B cell (primary cell): ENCODE data around the gene RMND1. TPM values are rescaled to one million over a fixed set of nuclear protein-coding genes. Genes with fewer than 3 reads are reported as not detected.

Experiments
- ATAC-seq: fragments of 200-7000 bp; cut with Tn5 transposase; one replicate; pipeline ENCODE4 v1.10.0; 2021; ENCODE audit warnings: low read depth, mild to moderate bottlenecking, moderate number of reproducible peaks, moderate library complexity
- CTCF ChIA-PET: fragments of 350-600 bp; sonication (Branson Sonifier 250); formaldehyde crosslinking; loops from one replicate; lab custom pipeline; 2021; ENCODE audit warnings: antibody characterized with exemption, inconsistent platforms; lab: Charles Lee
- POLR2A ChIA-PET: fragments of 350-600 bp; sonication (Branson Sonifier 250); formaldehyde crosslinking; loops from one replicate; lab custom pipeline; 2021; ENCODE audit warnings: antibody characterized with exemption; lab: Charles Lee
- DNase-seq: peaks from one replicate; pipeline ENCODE4 v3.0.0; 2013
- H2AFZ ChIP-seq: 2 replicates; pipeline ENCODE4 v1.6.1; 2012; ENCODE audit warnings: mild to moderate bottlenecking, low read depth, low read length; ENCODE audit not compliant: insufficient read depth, poor library complexity, severe bottlenecking
- H3K27ac ChIP-seq, 2 donors: 1 replicate in 1 of 2; 2 replicates in 1 of 2; pipeline ENCODE4 v1.5.1; 2012 to 2013; ENCODE audit warnings: low read length in 2 of 2, mild to moderate bottlenecking in 2 of 2, moderate library complexity in 1 of 2
- H3K27me3 ChIP-seq, 4 experiments: fragments of 200-600 bp in 1 of 4; sonication (generic) in 1 of 4; replicated peaks in 1 of 4; 1 replicate in 2 of 4; 2 replicates in 2 of 4; pipeline versions ENCODE4 v1.6.1 to v1.7.0; 2013 to 2016; ENCODE audit warnings: low read length in 3 of 4, mild to moderate bottlenecking in 2 of 4, mixed read lengths in 1 of 4, moderate library complexity in 1 of 4; ENCODE audit not compliant: insufficient read depth in 4 of 4, control insufficient read depth in 3 of 4; ENCODE audit errors: control extremely low read depth in 1 of 4
- H3K36me3 ChIP-seq, 2 experiments: replicated peaks in 1 of 2; 1 replicate in 1 of 2; 2 replicates in 1 of 2; pipeline versions ENCODE4 v1.6.1 to v1.7.1; 2013; ENCODE audit warnings: low read length in 1 of 2; ENCODE audit not compliant: insufficient read depth in 2 of 2, control insufficient read depth in 1 of 2; ENCODE audit errors: control extremely low read depth in 1 of 2, extremely low read depth in 1 of 2
- H3K4me1 ChIP-seq, 2 donors: fragments of 200-600 bp in 1 of 2; sonication (generic) in 1 of 2; 1 replicate in 1 of 2; 2 replicates in 1 of 2; pipeline versions ENCODE4 v1.5.1 to v1.6.1; 2013 to 2017; ENCODE audit warnings: low read length in 2 of 2; ENCODE audit not compliant: control insufficient read depth in 2 of 2, insufficient read depth in 2 of 2
- H3K4me2 ChIP-seq: replicated peaks from 2 replicates; pipeline ENCODE3; 2012; ENCODE audit warnings: mild to moderate bottlenecking, low read depth, low read length; ENCODE audit not compliant: poor library complexity, severe bottlenecking
- H3K4me3 ChIP-seq, 5 experiments: fragments of 200-600 bp in 1 of 5; sonication (generic) in 1 of 5; 1 replicate in 3 of 5; 2 replicates in 2 of 5; pipeline versions ENCODE4 v1.5.1 to v1.7.0; 2011 to 2016; ENCODE audit warnings: low read length in 4 of 5, mild to moderate bottlenecking in 4 of 5, low read depth in 2 of 5, control low read depth in 1 of 5, moderate library complexity in 1 of 5; ENCODE audit not compliant: insufficient read depth in 1 of 5; ENCODE audit errors: control extremely low read depth in 1 of 5, extremely low read depth in 1 of 5
- H3K79me2 ChIP-seq: fragments of 200-600 bp; sonication (generic); one replicate; pipeline ENCODE4 v1.6.0; 2016; ENCODE audit warnings: low read length; ENCODE audit not compliant: control insufficient read depth, insufficient read depth
- H3K9ac ChIP-seq: fragments of 200-600 bp; sonication (generic); 2 replicates; pipeline ENCODE4 v1.6.1; 2017; ENCODE audit warnings: mild to moderate bottlenecking, low read length, moderate library complexity
- H3K9me3 ChIP-seq, 3 donors: one replicate each; pipeline versions ENCODE4 v1.6.1 to v1.7.1; 2013; ENCODE audit warnings: low read length in 2 of 3; ENCODE audit not compliant: control insufficient read depth in 2 of 3, insufficient read depth in 1 of 3; ENCODE audit errors: control extremely low read depth in 1 of 3
- H4K20me1 ChIP-seq: 2 replicates; pipeline ENCODE4 v1.6.0; 2012; ENCODE audit warnings: mild to moderate bottlenecking, low read length; ENCODE audit not compliant: insufficient read depth, control insufficient read depth, poor library complexity, severe bottlenecking
- H3K27ac Mint-ChIP-seq: one replicate; pipeline ENCODE4 v1.8.0; 2021; ENCODE audit warnings: mixed read lengths
- H3K27me3 Mint-ChIP-seq: one replicate; pipeline ENCODE4 v1.8.0; 2021; ENCODE audit warnings: mixed read lengths
- H3K4me1 Mint-ChIP-seq: one replicate; pipeline ENCODE4 v1.8.0; 2021; ENCODE audit warnings: mixed read lengths
- H3K4me3 Mint-ChIP-seq: one replicate; pipeline ENCODE4 v1.8.0; 2021; ENCODE audit warnings: mixed read lengths
- H3K9me3 Mint-ChIP-seq: one replicate; pipeline ENCODE4 v1.8.0; 2022; ENCODE audit warnings: mixed read lengths; ENCODE audit not compliant: insufficient read depth
- EZH2 ChIP-seq: IDR thresholded peaks from 2 replicates; pipeline ENCODE4 v1.6.1; 2012; ENCODE audit warnings: borderline replicate concordance, low read depth, mild to moderate bottlenecking, moderate library complexity, low read length; ENCODE audit not compliant: insufficient read depth, poor library complexity, severe bottlenecking
- WGBS: methylation state at CpG from one replicate; pipeline ENCODE4 v1.1.5; 2013; ENCODE audit warnings: missing lambda C conversion rate; ENCODE audit not compliant: insufficient coverage; 5-methylcytosine and 5-hydroxymethylcytosine counted together
- intact Hi-C: fragments of 100-400 bp; cut with micrococcal nuclease; formaldehyde crosslinking; loops from one replicate; pipeline ENCODE4 v1.10.0; 2022
- polyA plus RNA-seq: library from polyadenylated mRNA; depleted of rRNA; stranded (reverse); fragments of >200 nt; gene quantifications from 2 replicates; pipeline ENCODE4 v1.2.3, GENCODE V29; 2012
- total RNA-seq, 2 donors: library from RNA; stranded (reverse); fragments of 120-200 nt in 1 of 2; gene quantifications; 1 replicate in 1 of 2; 2 replicates in 1 of 2; pipeline versions ENCODE4 v1.2.3 to v1.2.4, GENCODE V29; 2013 to 2022
- TF ChIP-seq, protein P1 (sequence below): fragments of 200-600 bp; IDR thresholded peaks from one replicate; pipeline ENCODE4 v1.8.0; 2022; ENCODE audit warnings: antibody characterized with exemption, mild to moderate bottlenecking

RMND1 gene
- total and polyA plus RNA-seq, 2 donors (not counting 1 experiment from before 2014, with no cell fraction given): 4.3 to 15.7 TPM

DNA sequence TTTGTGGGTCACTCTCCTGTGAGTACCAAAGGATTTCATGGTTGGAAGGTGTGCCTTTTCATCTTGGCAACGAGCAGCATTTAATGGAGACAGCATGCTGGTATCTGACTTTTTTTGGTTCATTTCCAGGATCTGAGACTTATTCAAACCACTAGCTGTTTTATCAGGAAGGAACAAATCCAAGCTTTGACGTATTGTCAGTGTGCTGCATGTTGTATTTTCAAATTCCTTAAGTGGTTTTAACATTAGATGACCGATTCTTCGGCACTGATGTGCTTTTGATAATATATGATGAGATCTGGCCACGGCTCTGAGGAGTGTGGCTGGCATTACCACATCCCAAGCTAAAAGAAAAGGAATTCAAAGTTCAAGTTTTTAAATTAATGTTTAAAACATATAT lies 6.4 kb downstream of the RMND1 start:
- Histone ChIP-seq H3K27ac (no peak overlapping the region), H3K9ac (no peak overlapping the region), H2AFZ (no peak overlapping the region), H3K79me2 (peaks cover 44% of the 10 kb centered on the region), H3K4me2 (no peak overlapping the region), H3K36me3 (peaks cover 3 to 9% of the 10 kb centered on the region in 2 experiments), H4K20me1 (peaks cover 15% of the 10 kb centered on the region), H3K9me3 (no peaks in the 10 kb centered on the region), H3K4me1 (peaks cover 4 to 6% of the 10 kb centered on the region in 2 donors), H3K4me3 (no peak overlapping the region), H3K27me3 (no peaks in the 10 kb centered on the region)
- H3K4me1 Mint-ChIP-seq: peaks cover 12% of the 10 kb centered on the region
- ChIA-PET CTCF (no interaction called here), POLR2A (no interaction called here)
- no peak overlapping the region for H3K4me3 Mint-ChIP-seq
- ATAC-seq (no peak), DNase-seq (no peak)
- no peaks in the 10 kb centered on the region for H3K27me3 Mint-ChIP-seq
- WGBS: no CpG with 5 or more reads among the region's 5 CpGs
- TF ChIP-seq, protein P1, sequence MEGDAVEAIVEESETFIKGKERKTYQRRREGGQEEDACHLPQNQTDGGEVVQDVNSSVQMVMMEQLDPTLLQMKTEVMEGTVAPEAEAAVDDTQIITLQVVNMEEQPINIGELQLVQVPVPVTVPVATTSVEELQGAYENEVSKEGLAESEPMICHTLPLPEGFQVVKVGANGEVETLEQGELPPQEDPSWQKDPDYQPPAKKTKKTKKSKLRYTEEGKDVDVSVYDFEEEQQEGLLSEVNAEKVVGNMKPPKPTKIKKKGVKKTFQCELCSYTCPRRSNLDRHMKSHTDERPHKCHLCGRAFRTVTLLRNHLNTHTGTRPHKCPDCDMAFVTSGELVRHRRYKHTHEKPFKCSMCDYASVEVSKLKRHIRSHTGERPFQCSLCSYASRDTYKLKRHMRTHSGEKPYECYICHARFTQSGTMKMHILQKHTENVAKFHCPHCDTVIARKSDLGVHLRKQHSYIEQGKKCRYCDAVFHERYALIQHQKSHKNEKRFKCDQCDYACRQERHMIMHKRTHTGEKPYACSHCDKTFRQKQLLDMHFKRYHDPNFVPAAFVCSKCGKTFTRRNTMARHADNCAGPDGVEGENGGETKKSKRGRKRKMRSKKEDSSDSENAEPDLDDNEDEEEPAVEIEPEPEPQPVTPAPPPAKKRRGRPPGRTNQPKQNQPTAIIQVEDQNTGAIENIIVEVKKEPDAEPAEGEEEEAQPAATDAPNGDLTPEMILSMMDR: no peak
- no peak for TF ChIP-seq EZH2
- no peak overlapping the region for H3K27ac Mint-ChIP-seq
- intact Hi-C loops: no loop called here
- no peaks in the 10 kb centered on the region for H3K9me3 Mint-ChIP-seq

DNA sequence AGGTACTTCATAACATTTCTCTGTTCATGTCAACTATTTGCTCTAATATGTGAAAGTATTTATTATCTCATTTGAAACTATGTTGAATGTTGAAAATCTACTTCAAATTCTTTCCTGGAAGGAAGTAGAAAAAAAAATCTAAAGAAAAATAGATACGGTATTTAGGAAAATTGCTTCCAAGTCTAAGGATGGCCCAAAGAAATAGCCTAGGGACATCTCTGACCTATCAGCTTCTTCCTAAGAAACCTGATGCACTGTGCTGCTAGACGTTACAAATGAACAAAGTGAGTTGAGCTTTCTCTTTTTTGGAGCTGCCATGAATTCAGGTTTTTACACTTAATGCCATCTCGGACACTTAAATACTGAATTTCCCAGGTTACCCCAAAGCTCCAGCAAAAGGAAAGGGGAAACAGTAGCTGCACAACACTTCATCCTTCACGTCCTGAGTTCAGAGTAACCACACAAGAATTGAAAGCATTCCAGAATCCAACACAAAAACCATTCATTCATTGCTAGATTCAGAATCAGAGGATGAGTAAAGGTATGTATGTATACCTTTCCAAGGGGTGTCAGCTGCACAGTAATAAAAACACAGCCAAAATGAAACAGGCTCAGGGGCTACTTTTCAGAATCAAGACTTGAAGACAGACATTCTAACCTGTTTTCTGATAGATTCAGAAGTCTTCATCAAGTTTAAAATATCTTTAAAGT lies 7.9 kb downstream of the RMND1 start:
- TF ChIP-seq, protein P1: no peak
- TF ChIP-seq EZH2: no peak
- intact Hi-C loops: loop anchor here (5.0 kb wide), 1 partner anchor 33 kb away; no protein-coding TSS in a partner anchor
- no peak overlapping the region for H3K9ac ChIP-seq
- no peak overlapping the region for H2AFZ ChIP-seq
- ChIA-PET CTCF (no interaction called here), POLR2A (no interaction called here)
- no peak overlapping the region for H3K4me3 ChIP-seq
- peaks cover 53% of the 10 kb centered on the region for H3K79me2 ChIP-seq
- H3K27ac Mint-ChIP-seq: no peak overlapping the region
- H3K4me1 Mint-ChIP-seq: peaks cover 11% of the 10 kb centered on the region
- H3K9me3 ChIP-seq: no peaks in the 10 kb centered on the region
- H3K9me3 Mint-ChIP-seq: no peaks in the 10 kb centered on the region
- 95% methylated on average over 2 of the region's 4 CpGs for WGBS
- H3K27me3 ChIP-seq: no peaks in the 10 kb centered on the region
- no peaks in the 10 kb centered on the region for H3K27me3 Mint-ChIP-seq
- ATAC-seq (no peak), DNase-seq (no peak)
- H3K4me3 Mint-ChIP-seq: no peak overlapping the region
- H4K20me1 ChIP-seq: peaks cover 15% of the 10 kb centered on the region
- peaks cover 6 to 8% of the 10 kb centered on the region in 2 donors for H3K4me1 ChIP-seq
- peaks cover 3 to 9% of the 10 kb centered on the region in 2 experiments for H3K36me3 ChIP-seq
- no peak overlapping the region for H3K27ac ChIP-seq
- no peak overlapping the region for H3K4me2 ChIP-seq
